Activated naive CD8-positive, alpha-beta T cell treated with anti-CD3 and anti-CD28 coated beads, Interleukin-2, amount 50 U/mL, for 24 hours (primary cell): ENCODE data around the gene WFIKKN2.

Experiments
- ATAC-seq: fragments of 150-1000 bp; cut with Tn5 transposase; one replicate; pipeline ENCODE4 v1.10.0; 2021
- DNase-seq: peaks from one replicate; pipeline ENCODE4 v3.0.0; 2021
- H3K27ac Mint-ChIP-seq: one replicate; pipeline ENCODE4 v1.8.0; 2021; ENCODE audit warnings: mild to moderate bottlenecking, mixed read lengths
- H3K27me3 Mint-ChIP-seq: one replicate; pipeline ENCODE4 v1.8.0; 2021; ENCODE audit warnings: mixed read lengths
- H3K36me3 Mint-ChIP-seq: one replicate; pipeline ENCODE4 v1.8.0; 2021; ENCODE audit warnings: low read depth, mixed read lengths
- H3K4me1 Mint-ChIP-seq: one replicate; pipeline ENCODE4 v1.8.0; 2021; ENCODE audit warnings: mixed read lengths
- H3K4me3 Mint-ChIP-seq: one replicate; pipeline ENCODE4 v1.8.0; 2021; ENCODE audit warnings: mild to moderate bottlenecking, moderate library complexity, mixed read lengths
- H3K9me3 Mint-ChIP-seq: one replicate; pipeline ENCODE4 v1.8.0; 2021; ENCODE audit warnings: mixed read lengths

The WFIKKN2 gene

DNA sequence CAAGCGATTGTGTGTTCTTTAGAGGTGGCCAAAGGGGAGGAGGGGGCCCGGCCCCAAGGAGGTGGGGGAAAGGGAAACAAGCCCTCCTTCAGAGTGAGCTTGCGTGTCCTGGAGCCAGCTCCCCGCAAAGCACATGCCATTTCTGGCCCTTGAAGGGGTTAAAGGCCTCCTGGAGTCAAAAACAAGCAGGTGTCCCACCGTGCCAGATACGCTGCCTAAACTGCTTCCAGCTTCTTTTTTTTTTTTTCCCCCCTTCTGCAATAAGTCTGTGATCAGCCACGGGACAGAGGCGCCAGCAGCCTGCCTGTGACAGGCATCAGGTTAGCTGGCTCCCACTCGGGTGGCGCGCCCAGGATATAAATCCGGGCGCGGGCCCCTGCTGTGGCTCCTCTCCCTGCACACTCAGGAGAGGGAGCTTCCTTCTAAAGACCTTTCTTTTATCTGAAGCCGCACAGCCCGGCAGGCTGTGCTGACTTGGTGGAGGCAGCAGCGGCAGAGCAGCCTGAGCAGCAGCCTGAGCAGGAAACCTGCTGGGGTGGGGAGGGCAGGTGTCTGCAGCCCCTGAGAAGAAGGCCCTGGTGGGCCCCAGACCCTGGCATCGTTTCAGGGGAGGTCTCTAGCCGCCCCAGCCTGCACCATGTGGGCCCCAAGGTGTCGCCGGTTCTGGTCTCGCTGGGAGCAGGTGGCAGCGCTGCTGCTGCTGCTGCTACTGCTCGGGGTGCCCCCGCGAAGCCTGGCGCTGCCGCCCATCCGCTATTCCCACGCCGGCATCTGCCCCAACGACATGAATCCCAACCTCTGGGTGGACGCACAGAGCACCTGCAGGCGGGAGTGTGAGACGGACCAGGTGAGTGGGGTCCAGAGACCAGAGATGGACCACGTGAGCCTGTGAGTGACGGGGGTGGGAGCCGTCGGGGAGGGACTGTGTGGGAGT lies at the start of gene WFIKKN2:
Gene WFIKKN2, plus strand, starts transcription at position 286 of the 934 bp plus-strand sequence. Its CDS starts 352 bp downstream, at position 638.
- H3K9me3 Mint-ChIP-seq, result no peaks in the 10 kb centered on the region
- DNase-seq, result no peak
- no peak within 1 kb of the TSS for H3K27ac Mint-ChIP-seq
- peaks cover 6% of the 10 kb centered on the region for H3K27me3 Mint-ChIP-seq
- no peak for ATAC-seq
- H3K4me1 Mint-ChIP-seq, result no peaks in the 10 kb centered on the region
- H3K4me3 Mint-ChIP-seq, result no peak within 1 kb of the TSS
- no peaks in the 10 kb centered on the region for H3K36me3 Mint-ChIP-seq

DNA sequence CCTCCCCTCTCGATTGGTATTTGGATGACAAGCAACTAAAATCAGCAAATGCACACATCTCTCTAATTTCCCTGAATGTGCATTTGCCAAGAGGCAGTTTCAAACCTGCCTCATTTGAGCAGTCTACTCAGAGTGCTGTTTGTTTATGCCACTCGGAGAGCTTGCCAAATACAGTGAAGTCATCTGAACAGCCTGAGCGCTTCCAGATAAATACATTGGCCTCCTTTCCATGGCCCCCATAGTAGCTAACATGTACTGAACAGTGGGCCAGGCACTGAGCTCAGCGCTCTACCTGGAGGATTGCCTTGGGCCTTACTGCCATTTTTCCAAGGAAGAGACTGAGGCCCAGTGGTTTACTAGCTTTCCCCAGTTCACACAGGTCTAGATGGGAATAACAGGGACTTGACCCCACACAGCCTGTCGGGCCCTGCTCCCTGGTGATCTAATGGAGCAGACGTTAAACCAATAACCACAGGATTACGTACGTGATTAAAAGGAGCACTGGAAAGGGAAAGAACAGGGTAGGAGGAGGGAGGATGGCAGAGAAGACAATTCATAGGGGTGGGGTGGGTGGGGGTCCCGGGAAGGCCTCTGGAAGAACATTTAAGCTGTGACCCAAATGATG lies 49.3 kb upstream of the WFIKKN2 start:
- Mint-ChIP-seq H3K4me1 (peaks cover 9% of the 10 kb centered on the region), H3K27me3 (peaks cover 15% of the 10 kb centered on the region), H3K9me3 (no peaks in the 10 kb centered on the region), H3K4me3 (no peak overlapping the region), H3K36me3 (no peaks in the 10 kb centered on the region), H3K27ac (no peak overlapping the region)
- no peak for DNase-seq
- ATAC-seq, result no peak

DNA sequence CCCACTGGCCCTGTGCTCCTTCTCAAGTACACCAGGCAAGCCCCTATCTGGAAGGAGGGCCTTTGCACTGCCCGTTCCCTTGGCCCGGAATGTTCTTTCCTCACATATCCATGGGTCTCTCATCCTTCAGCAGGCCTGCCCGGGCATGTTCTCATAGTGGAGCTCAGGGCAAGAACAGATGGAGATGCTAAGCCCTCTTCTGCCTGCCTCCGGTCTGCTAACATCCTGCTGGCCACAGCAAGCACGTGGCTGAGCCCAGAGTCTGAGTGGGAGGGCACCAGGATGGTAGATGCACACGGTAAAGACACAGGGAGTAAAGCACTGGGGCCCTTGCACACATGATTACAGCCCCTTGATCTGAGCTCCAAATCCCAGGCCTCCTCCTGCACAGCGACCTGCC lies 48.3 kb upstream of the WFIKKN2 start:
- Mint-ChIP-seq H3K27ac (no peak overlapping the region), H3K36me3 (no peaks in the 10 kb centered on the region), H3K4me1 (peaks cover 5% of the 10 kb centered on the region), H3K27me3 (peaks cover 7% of the 10 kb centered on the region), H3K4me3 (no peak overlapping the region), H3K9me3 (no peaks in the 10 kb centered on the region)
- no peak for ATAC-seq
- no peak for DNase-seq

- DNase-seq, result no peak
- ATAC-seq, result no peak
- Mint-ChIP-seq H3K4me1 (no peaks in the 10 kb centered on the region), H3K27ac (no peak overlapping the region), H3K4me3 (no peak overlapping the region), H3K36me3 (no peaks in the 10 kb centered on the region), H3K9me3 (no peaks in the 10 kb centered on the region), H3K27me3 (no peaks in the 10 kb centered on the region)
These were observed 44.8 kb upstream of the WFIKKN2 start for GRCh38 chr17:50790618-50791017.

DNA sequence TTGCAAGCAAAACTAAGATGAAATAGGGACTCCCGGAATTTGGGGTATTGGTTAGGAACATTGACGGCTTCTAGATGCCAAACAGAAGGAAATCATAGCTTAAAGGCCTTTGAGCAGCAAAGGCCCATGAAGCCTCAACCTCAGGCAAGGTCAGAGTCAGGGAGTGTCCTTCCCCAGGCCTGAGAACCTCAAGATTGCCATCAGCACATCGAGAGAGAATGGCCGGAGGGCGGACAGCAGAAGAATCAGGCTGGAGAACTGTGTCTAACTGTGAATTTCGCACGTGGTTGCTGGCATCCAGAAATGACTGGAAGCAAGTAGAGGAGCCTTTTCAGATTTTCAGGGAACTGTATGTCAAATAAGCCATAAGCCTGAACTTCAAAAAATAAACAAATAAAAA lies 43.3 kb upstream of the WFIKKN2 start:
- DNase-seq, result no peak
- no peaks in the 10 kb centered on the region for H3K27me3 Mint-ChIP-seq
- no peak overlapping the region for H3K27ac Mint-ChIP-seq
- no peak overlapping the region for H3K4me3 Mint-ChIP-seq
- H3K9me3 Mint-ChIP-seq, result no peaks in the 10 kb centered on the region
- no peak for ATAC-seq
- H3K36me3 Mint-ChIP-seq, result no peaks in the 10 kb centered on the region
- no peaks in the 10 kb centered on the region for H3K4me1 Mint-ChIP-seq

DNA sequence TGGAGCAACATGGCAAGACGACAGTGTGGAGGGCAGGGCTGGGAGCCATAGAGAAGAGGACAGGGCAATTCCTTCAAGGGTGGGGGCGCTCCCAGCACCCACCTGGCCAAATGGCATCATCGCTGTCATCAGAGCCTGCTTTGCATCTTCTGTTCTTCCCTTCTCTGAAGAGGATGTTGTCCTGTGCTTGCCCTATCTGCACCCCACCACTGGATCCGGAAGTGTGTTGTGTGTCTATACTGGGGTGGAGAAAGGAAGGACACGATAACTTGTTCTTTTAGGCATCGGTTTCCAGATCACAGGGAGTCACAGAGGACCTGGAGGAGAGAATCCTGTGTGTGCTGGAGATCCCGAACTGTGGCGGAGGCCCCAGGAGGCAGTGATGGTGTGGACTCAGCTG lies 42.4 kb upstream of the WFIKKN2 start:
- H3K27ac Mint-ChIP-seq, result no peak overlapping the region
- ATAC-seq (no peak), DNase-seq (no peak)
- H3K9me3 Mint-ChIP-seq, result no peaks in the 10 kb centered on the region
- H3K4me1 Mint-ChIP-seq, result no peaks in the 10 kb centered on the region
- no peaks in the 10 kb centered on the region for H3K36me3 Mint-ChIP-seq
- no peak overlapping the region for H3K4me3 Mint-ChIP-seq
- H3K27me3 Mint-ChIP-seq, result no peaks in the 10 kb centered on the region

DNA sequence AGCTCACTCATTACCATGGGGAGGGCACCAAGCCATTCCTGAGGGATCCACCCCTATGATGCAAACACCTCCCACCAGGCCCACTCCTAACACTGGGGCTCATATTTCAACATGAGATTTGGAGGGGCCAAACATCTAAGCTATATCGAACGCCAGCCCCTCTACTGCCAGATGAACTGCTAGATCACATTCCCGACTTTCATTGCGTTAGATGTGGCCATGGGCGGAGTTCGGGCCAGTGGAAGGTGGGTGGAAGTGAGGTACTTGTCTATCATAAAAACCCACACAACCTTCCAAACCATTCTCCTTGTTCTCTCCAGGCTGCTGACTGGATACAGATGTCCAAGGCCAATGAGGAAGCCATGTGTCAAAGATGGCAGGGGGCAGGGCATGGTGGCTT lies 41.0 kb upstream of the WFIKKN2 start:
- Mint-ChIP-seq H3K4me1 (no peaks in the 10 kb centered on the region), H3K27ac (no peak overlapping the region), H3K36me3 (no peaks in the 10 kb centered on the region), H3K4me3 (no peak overlapping the region), H3K27me3 (no peaks in the 10 kb centered on the region), H3K9me3 (no peaks in the 10 kb centered on the region)
- ATAC-seq (no peak), DNase-seq (no peak)

DNA sequence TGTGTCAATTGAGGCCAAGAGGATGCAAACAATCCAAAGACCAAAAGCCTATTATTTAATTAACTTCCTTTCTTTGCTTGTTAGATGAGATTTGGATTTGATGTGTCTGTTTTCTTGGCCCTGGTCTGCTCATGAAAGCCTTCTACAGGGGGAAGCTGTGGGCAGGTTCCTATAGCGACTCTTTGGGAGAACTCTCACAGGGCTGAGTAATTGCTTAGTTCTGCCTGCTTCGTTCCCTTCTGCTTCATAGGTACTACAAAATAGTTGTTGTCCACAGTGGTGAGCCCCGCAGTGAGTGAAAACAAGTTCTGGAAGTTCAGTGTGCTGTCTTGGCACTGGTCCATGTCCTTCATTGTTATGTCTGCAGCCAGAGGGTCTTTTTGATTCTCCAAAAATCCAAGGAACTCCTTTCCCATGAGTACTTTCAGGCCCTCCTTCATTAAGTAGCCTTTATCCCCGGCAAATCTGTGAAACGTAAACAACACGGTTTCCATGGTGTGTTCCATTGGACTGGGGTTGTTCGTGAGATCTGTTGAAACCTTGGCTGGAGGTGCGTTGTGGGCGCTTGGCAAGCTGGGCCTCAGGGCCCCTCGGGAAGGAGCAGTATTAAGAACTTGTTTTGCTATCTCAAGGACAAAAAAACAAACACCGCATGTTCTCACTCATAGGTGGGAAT lies 38.1 kb upstream of the WFIKKN2 start:
- DNase-seq, result no peak

DNA sequence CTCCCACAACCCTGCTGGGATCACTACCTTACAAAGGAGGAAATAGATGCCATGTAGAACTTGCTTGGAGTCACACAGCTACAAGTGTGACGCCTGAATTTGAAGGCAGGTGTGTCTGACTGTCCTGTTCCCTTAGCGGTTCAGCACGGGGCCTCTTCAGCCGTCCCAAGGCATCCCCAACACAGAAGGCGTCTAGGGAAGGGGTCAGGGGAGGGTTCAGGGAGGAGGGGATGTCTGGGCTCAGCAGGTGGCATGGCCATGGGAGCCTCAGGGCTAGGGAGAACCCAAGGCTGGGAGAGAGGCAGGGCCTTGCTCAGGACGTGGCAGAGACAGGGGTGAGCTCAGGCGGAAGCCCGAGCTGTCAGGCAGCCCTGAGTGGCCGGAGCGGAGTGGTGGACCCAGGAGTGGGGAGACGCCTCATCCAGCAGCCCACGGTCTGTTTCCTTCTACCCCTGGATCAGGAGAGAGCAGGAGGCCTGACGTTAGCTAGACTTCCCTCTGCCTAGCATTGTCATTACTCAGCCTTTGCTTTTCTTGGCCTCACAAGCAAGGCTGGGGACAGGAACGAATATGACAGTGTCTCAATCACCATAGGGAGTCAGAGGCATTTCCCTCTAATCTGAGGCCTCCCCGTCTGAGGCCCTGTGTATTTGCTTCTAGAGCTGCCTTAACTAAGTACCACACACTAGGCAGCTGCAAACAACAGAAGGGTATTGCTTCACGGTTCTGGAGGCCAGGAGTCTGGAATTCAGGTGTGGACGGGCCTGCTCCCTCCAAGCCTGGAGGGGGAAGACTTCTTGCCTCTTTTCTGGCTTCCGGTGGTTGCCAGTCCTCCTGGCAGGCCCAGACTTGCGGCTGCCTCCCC lies 36.7 kb upstream of the WFIKKN2 start:
- DNase-seq, result no peak
- Mint-ChIP-seq H3K36me3 (no peaks in the 10 kb centered on the region), H3K9me3 (no peaks in the 10 kb centered on the region)

More for the DNA sequence above, 38.1 kb upstream of the WFIKKN2 start:
- no peaks in the 10 kb centered on the region for H3K9me3 Mint-ChIP-seq
- no peaks in the 10 kb centered on the region for H3K4me1 Mint-ChIP-seq
- H3K4me3 Mint-ChIP-seq, result no peak overlapping the region
- H3K36me3 Mint-ChIP-seq, result no peaks in the 10 kb centered on the region
- no peak for ATAC-seq
- no peak overlapping the region for H3K27ac Mint-ChIP-seq
- no peaks in the 10 kb centered on the region for H3K27me3 Mint-ChIP-seq

DNA sequence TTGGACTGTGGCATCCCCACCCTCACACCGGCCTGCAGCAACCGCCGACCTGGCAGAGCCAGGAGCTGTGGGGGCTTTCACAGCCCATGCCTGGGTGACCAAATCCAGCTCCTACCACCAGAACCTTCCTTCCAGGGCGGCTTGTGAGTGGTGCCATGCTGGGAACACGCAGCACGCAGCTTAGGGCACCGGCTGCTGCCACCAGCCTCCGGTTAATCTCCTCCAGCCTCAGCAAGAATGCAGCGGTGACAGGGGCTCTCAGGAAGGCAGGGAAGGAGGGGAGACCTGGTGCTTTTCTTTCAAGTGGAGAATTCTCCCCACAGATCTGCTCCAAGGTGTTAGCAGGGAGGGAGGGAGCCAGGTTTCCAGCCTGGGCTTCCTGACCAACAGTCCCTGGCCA lies 35.8 kb upstream of the WFIKKN2 start:
- no peak overlapping the region for H3K27ac Mint-ChIP-seq
- H3K9me3 Mint-ChIP-seq, result no peaks in the 10 kb centered on the region
- ATAC-seq (no peak), DNase-seq (no peak)
- no peaks in the 10 kb centered on the region for H3K27me3 Mint-ChIP-seq
- no peaks in the 10 kb centered on the region for H3K36me3 Mint-ChIP-seq
- no peaks in the 10 kb centered on the region for H3K4me1 Mint-ChIP-seq
- H3K4me3 Mint-ChIP-seq, result no peak overlapping the region

More for the DNA sequence above, 36.7 kb upstream of the WFIKKN2 start:
- Mint-ChIP-seq H3K27me3 (no peaks in the 10 kb centered on the region), H3K4me1 (no peaks in the 10 kb centered on the region), H3K4me3 (no peak overlapping the region), H3K27ac (no peak overlapping the region)
- no peak for ATAC-seq

DNA sequence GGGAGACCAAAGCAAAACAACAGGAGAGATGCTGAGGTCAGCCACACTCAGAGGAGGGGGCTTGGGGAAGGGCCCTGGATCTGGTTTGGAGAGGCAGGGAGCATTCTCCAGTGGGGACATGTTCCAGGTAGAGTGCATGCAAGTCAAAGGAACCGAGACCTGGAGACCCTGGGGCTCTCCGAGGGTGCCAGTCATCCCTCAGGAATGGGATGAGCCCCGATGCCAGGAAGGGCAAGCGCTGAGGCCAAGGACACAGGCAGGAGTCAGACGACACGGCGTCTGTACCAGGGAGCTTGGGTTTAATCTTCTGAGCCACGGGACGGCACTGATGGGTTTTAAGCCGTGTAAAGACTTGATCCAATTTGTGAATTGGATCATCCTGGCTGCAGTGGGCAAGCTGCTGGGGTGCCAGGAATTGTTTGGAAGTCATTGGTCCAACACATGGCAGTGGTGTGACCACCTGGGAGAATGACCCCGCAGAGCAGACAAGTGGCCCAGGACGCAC lies 35.1 kb upstream of the WFIKKN2 start:
- DNase-seq (no peak), ATAC-seq (no peak)
- Mint-ChIP-seq H3K4me1 (no peaks in the 10 kb centered on the region), H3K27me3 (no peaks in the 10 kb centered on the region), H3K4me3 (no peak overlapping the region), H3K36me3 (no peaks in the 10 kb centered on the region), H3K9me3 (no peaks in the 10 kb centered on the region), H3K27ac (no peak overlapping the region)

DNA sequence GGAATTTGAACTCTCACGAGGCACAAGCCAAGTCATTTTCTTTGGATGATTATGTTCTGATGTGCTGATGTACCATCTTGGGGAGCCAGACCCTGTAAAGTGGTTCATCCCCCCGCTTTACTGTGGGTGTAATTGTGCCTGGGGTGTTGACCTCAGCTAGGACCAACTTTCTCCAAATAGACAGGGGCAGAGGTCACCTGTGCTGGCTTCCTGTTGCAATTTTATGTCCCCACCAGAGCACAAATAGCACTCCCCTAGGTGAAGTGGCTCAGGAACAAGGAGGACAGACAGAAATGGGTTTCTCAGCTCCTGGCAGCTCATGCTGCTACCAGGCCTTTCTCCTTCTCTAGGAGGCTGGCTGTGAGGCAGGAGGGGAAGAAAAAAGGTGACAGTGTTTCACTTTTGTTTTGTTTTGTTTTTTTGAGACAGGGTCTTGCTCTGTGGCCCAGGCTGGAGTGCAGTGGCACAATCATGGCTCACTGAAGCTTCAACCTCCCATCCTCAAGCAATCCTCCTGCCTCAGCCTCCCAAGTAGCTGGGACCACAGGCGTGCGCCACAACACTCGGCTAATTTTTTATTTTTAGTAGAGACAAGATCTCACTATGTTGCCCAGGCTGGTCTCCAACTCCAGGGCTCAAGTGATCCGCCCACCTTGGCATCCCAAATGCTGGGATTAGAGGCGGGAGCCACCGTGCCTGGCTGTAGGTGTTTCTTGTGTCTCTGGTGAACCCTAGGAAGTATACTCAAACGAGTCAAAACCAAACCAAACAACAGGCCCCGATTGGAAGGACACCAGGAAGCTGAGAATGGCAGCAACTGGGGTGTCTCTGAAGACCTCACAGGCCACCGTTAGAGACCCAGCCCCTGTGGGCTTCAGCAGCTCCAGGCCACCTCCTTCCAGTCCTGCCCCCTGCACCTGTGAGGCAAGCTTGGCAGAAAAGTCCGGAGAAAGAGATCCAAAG lies 32.5 kb upstream of the WFIKKN2 start:
- no peak overlapping the region for H3K4me3 Mint-ChIP-seq
- no peak for ATAC-seq
- H3K27ac Mint-ChIP-seq, result no peak overlapping the region
- no peak for DNase-seq
- H3K9me3 Mint-ChIP-seq, result no peaks in the 10 kb centered on the region
- H3K4me1 Mint-ChIP-seq, result no peaks in the 10 kb centered on the region
- no peaks in the 10 kb centered on the region for H3K27me3 Mint-ChIP-seq
- no peaks in the 10 kb centered on the region for H3K36me3 Mint-ChIP-seq

GRCh38 chr17:50803676-50804075 lies 31.7 kb upstream of the WFIKKN2 start:
- Mint-ChIP-seq H3K27me3 (no peaks in the 10 kb centered on the region), H3K9me3 (no peaks in the 10 kb centered on the region), H3K27ac (no peak overlapping the region), H3K4me1 (no peaks in the 10 kb centered on the region), H3K4me3 (no peak overlapping the region), H3K36me3 (no peaks in the 10 kb centered on the region)
- DNase-seq, result no peak
- ATAC-seq, result no peak
